Thyroid gland (tissue), 4 donors: ENCODE data around the gene SLC6A19. TPM values are rescaled to one million over a fixed set of nuclear protein-coding genes. Genes with fewer than 3 reads are reported as not detected.
"Not testable (repeated sequence)": the region's sequence is repeated elsewhere in the genome, so short reads cannot be mapped to it uniquely, and the experiment has no call there.

Experiments
- DNase-seq, 2 donors: peaks; one replicate each; pipeline ENCODE4 v3.0.0-alpha.2; 2019
- H3K27ac ChIP-seq, 3 donors: fragments of 200-600 bp; sonication (generic); 1 replicate in 2 of 3; 2 replicates in 1 of 3; pipeline ENCODE4 v1.5.1; 2016 to 2019; ENCODE audit warnings: mild to moderate bottlenecking in 1 of 3, moderate library complexity in 1 of 3
- H3K27me3 ChIP-seq: fragments of 200-600 bp; sonication (generic); one replicate; pipeline ENCODE4 v1.5.1; 2019
- H3K36me3 ChIP-seq, 2 donors: fragments of 200-600 bp; sonication (generic); one replicate each; pipeline ENCODE4 v1.5.1; 2016 to 2019
- H3K4me1 ChIP-seq, 2 donors: fragments of 200-600 bp; sonication (generic); one replicate each; pipeline ENCODE4 v1.5.1; 2017 to 2019
- H3K4me3 ChIP-seq, 3 donors: fragments of 200-600 bp; sonication (generic); replicated peaks in 1 of 3; 1 replicate in 2 of 3; 2 replicates in 1 of 3; pipeline ENCODE4 v1.5.1; 2016; ENCODE audit warnings: mild to moderate bottlenecking in 1 of 3
- H3K9me3 ChIP-seq: fragments of 200-600 bp; sonication (generic); one replicate; pipeline ENCODE4 v1.5.1; 2017
- CTCF ChIP-seq, 6 experiments: fragments of 200-600 bp in 3 of 6; fragments of 450-650 bp in 3 of 6; sonication (generic) in 3 of 6; IDR thresholded peaks; one replicate each; pipeline ENCODE4 v1.5.1; 2016 to 2019; ENCODE audit warnings: antibody characterized with exemption in 6 of 6, mild to moderate bottlenecking in 2 of 6, inconsistent platforms in 1 of 6, moderate library complexity in 1 of 6
- POLR2A ChIP-seq, 2 donors: fragments of 450-650 bp; IDR thresholded peaks; one replicate each; pipeline ENCODE4 v1.6.1; 2017; ENCODE audit warnings: antibody characterized with exemption in 2 of 2, mild to moderate bottlenecking in 2 of 2, moderate library complexity in 1 of 2
- WGBS, 2 donors: methylation state at CpG; one replicate each; pipeline ENCODE4 v1.1.5; 2017; 5-methylcytosine and 5-hydroxymethylcytosine counted together
- intact Hi-C: fragments of 100-400 bp; cut with DNase I; formaldehyde crosslinking; loops from one replicate; pipeline ENCODE4 v1.15.1; 2023
- total RNA-seq, 4 donors: library from RNA; depleted of rRNA; stranded (reverse); fragments of >200 nt; gene quantifications; one replicate each; pipeline ENCODE4 v1.2.3, GENCODE V29; 2016

SLC6A19 gene
- total RNA-seq, 4 donors from 2014 or later: not detected

GRCh38 chr5:1155191-1156032 is 46.0 kb upstream of the SLC6A19 start:
- Histone ChIP-seq H3K4me3 (no peak overlapping the region), H3K27me3 (peaks cover 7% of the 10 kb centered on the region), H3K9me3 (no peaks in the 10 kb centered on the region), H3K36me3 (no peaks in the 10 kb centered on the region), H3K27ac (no peak overlapping the region), H3K4me1 (peaks cover 3 to 11% of the 10 kb centered on the region in 2 donors)
- WGBS, 2 donors: 12% methylated on average over 9 of the region's 98 CpGs; no CpG with 5 or more reads in 1 of the 2 donors
- TF ChIP-seq CTCF (IDR thresholded peaks at IDR 0.05): no peak
- no peak for TF ChIP-seq POLR2A (IDR thresholded peaks at IDR 0.05)
- intact Hi-C loops: no loop called here
- no peak for DNase-seq

- Histone ChIP-seq H3K27ac (no peak overlapping the region), H3K9me3 (no peaks in the 10 kb centered on the region), H3K27me3 (peaks cover 7% of the 10 kb centered on the region), H3K4me3 (no peak overlapping the region), H3K36me3 (no peaks in the 10 kb centered on the region), H3K4me1 (peaks cover 3 to 12% of the 10 kb centered on the region in 2 donors)
- intact Hi-C loops: no loop called here
- WGBS, 2 donors: 77 to 89% methylated on average over 1 to 9 of the region's 51 CpGs
- no peak for DNase-seq
- TF ChIP-seq POLR2A (IDR thresholded peaks at IDR 0.05): no peak
- no peak for TF ChIP-seq CTCF (IDR thresholded peaks at IDR 0.05)
These were observed 45.2 kb upstream of the SLC6A19 start for GRCh38 chr5:1156033-1156753.

GRCh38 chr5:1156754-1157460 is 44.5 kb upstream of the SLC6A19 start:
- no peak for DNase-seq
- peaks cover 3 to 19% of the 10 kb centered on the region in 2 donors for H3K4me1 ChIP-seq
- H3K4me3 ChIP-seq: no peak overlapping the region
- H3K9me3 ChIP-seq: no peaks in the 10 kb centered on the region
- H3K27ac ChIP-seq: no peak overlapping the region
- H3K36me3 ChIP-seq: no peaks in the 10 kb centered on the region
- intact Hi-C loops: no loop called here
- 95 to 98% methylated on average over 11 of the region's 11 CpGs for WGBS, 2 donors
- H3K27me3 ChIP-seq: peaks cover 7% of the 10 kb centered on the region
- TF ChIP-seq CTCF (IDR thresholded peaks at IDR 0.05) (no peak), POLR2A (IDR thresholded peaks at IDR 0.05) (no peak)

- H3K27me3 ChIP-seq, H3K36me3 ChIP-seq, H3K27ac ChIP-seq, intact Hi-C loops, DNase-seq, H3K9me3 ChIP-seq, H3K4me3 ChIP-seq: not testable (repeated sequence)
- WGBS, 2 donors: 81 to 82% methylated on average over 2 of the region's 2 CpGs
- peaks cover 3 to 24% of the 10 kb centered on the region in 2 donors for H3K4me1 ChIP-seq
These were observed 43.9 kb upstream of the SLC6A19 start for GRCh38 chr5:1157461-1157986.

- H3K9me3 ChIP-seq: no peaks in the 10 kb centered on the region
- no peak for DNase-seq
- H3K27me3 ChIP-seq: peaks cover 7% of the 10 kb centered on the region
- H3K36me3 ChIP-seq: no peaks in the 10 kb centered on the region
- peaks cover 3 to 24% of the 10 kb centered on the region in 2 donors for H3K4me1 ChIP-seq
- intact Hi-C loops: no loop called here
- H3K27ac ChIP-seq: no peak overlapping the region
- no peak overlapping the region for H3K4me3 ChIP-seq
- whole genome bisulfite sequencing, 2 donors: 51 to 70% methylated on average over 16 to 20 of the region's 20 CpGs
- TF ChIP-seq POLR2A (IDR thresholded peaks at IDR 0.05) (no peak), CTCF (IDR thresholded peaks at IDR 0.05) (no peak)
These were observed 42.6 kb upstream of the SLC6A19 start for GRCh38 chr5:1158647-1159340.
